Activated B cell treated with CpG ODN at 0.5 μM for 24 hours (primary cell): ENCODE data around the gene FREM2. TPM values are rescaled to one million over a fixed set of nuclear protein-coding genes. Genes with fewer than 3 reads are reported as not detected.

Source experiments
- ATAC-seq: fragments of 200-7000 bp; cut with Tn5 transposase; one replicate; pipeline ENCODE4 v1.10.0; 2021; ENCODE audit warnings: low read depth, mild to moderate bottlenecking, moderate library complexity
- CTCF ChIA-PET: fragments of 350-600 bp; sonication (Branson Sonifier 250); formaldehyde crosslinking; loops from one replicate; lab custom pipeline; 2021; ENCODE audit warnings: antibody characterized with exemption; lab: Charles Lee
- POLR2A ChIA-PET: fragments of 350-600 bp; sonication (Branson Sonifier 250); formaldehyde crosslinking; loops from one replicate; lab custom pipeline; 2021; ENCODE audit warnings: antibody characterized with exemption; lab: Charles Lee
- DNase-seq: peaks from one replicate; pipeline ENCODE4 v3.0.0; 2022
- H3K27ac Mint-ChIP-seq: one replicate; pipeline ENCODE4 v1.8.0; 2020; ENCODE audit warnings: mixed read lengths
- H3K27me3 Mint-ChIP-seq: one replicate; pipeline ENCODE4 v1.8.0; 2021; ENCODE audit warnings: mixed read lengths
- H3K36me3 Mint-ChIP-seq: one replicate; pipeline ENCODE4 v1.8.0; 2021; ENCODE audit warnings: low read depth, mixed read lengths
- H3K4me1 Mint-ChIP-seq: one replicate; pipeline ENCODE4 v1.8.0; 2021; ENCODE audit warnings: mixed read lengths
- H3K4me3 Mint-ChIP-seq: one replicate; pipeline ENCODE4 v1.8.0; 2020; ENCODE audit warnings: mild to moderate bottlenecking, mixed read lengths
- H3K9me3 Mint-ChIP-seq: one replicate; pipeline ENCODE4 v1.8.0; 2020; ENCODE audit warnings: mixed read lengths
- intact Hi-C: fragments of 100-400 bp; cut with micrococcal nuclease; formaldehyde crosslinking; loops from one replicate; pipeline ENCODE4 v1.15.1; 2024
- total RNA-seq: library from RNA; stranded (reverse); gene quantifications from 2 replicates; pipeline ENCODE4 v1.2.3, GENCODE V29; 2022
- TF ChIP-seq, protein P1 (sequence below): fragments of 200-600 bp; IDR thresholded peaks from one replicate; pipeline ENCODE4 v1.8.0; 2022; ENCODE audit warnings: antibody characterized with exemption, mild to moderate bottlenecking

FREM2 gene
- total RNA-seq, 1 donor from 2014 or later, result not detected

DNA sequence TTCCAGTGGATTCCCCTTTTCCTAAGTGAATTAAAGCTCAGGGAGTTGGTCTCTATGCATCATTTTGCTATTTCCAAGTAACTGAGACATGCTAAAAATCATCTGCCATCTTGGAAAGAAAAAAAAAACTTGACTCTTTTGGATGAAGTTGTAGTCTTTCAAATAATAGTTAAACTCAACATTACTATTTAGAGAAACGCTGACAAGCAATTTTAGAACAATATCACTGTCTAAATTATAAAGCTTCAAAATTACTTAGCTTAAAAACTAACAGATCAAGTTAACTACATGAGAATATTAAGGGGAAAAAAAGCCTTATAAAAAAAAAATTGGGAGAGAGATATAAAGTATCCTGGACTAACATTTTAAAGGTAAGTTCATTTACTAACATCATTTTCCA lies 235.3 kb downstream of the FREM2 start:
- Mint-ChIP-seq H3K4me3 (no peak overlapping the region), H3K27me3 (peaks cover 23% of the 10 kb centered on the region)

GRCh38 chr13:38933786-38934185 lies 246.9 kb downstream of the FREM2 start:
- Mint-ChIP-seq H3K9me3 (no peaks in the 10 kb centered on the region), H3K4me3 (no peak overlapping the region), H3K36me3 (no peaks in the 10 kb centered on the region), H3K4me1 (no peaks in the 10 kb centered on the region), H3K27me3 (peaks cover 4% of the 10 kb centered on the region), H3K27ac (no peak overlapping the region)
- ATAC-seq, result no peak
- intact Hi-C loops, result no loop called here
- CTCF ChIA-PET, result no interaction called here
- no peak for DNase-seq
- TF ChIP-seq, protein P1, sequence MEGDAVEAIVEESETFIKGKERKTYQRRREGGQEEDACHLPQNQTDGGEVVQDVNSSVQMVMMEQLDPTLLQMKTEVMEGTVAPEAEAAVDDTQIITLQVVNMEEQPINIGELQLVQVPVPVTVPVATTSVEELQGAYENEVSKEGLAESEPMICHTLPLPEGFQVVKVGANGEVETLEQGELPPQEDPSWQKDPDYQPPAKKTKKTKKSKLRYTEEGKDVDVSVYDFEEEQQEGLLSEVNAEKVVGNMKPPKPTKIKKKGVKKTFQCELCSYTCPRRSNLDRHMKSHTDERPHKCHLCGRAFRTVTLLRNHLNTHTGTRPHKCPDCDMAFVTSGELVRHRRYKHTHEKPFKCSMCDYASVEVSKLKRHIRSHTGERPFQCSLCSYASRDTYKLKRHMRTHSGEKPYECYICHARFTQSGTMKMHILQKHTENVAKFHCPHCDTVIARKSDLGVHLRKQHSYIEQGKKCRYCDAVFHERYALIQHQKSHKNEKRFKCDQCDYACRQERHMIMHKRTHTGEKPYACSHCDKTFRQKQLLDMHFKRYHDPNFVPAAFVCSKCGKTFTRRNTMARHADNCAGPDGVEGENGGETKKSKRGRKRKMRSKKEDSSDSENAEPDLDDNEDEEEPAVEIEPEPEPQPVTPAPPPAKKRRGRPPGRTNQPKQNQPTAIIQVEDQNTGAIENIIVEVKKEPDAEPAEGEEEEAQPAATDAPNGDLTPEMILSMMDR, result no peak
- POLR2A ChIA-PET, result no interaction called here

More for the DNA sequence above, 235.3 kb downstream of the FREM2 start:
- Mint-ChIP-seq H3K9me3 (no peaks in the 10 kb centered on the region), H3K27ac (no peak overlapping the region), H3K4me1 (no peaks in the 10 kb centered on the region), H3K36me3 (no peaks in the 10 kb centered on the region)
- no peak for DNase-seq
- ATAC-seq, result no peak
- intact Hi-C loops, result no loop called here
- TF ChIP-seq, protein P1, result no peak
- CTCF ChIA-PET, result no interaction called here
- POLR2A ChIA-PET, result no interaction called here
